NCI-H2029 (cell line): ENCODE measurements around the gene PTPRM.

Experiments used
- DNase-seq: peaks from one replicate; lab custom pipeline; 2025; lab: John Stamatoyannopoulos, UW

PTPRM gene

DNA sequence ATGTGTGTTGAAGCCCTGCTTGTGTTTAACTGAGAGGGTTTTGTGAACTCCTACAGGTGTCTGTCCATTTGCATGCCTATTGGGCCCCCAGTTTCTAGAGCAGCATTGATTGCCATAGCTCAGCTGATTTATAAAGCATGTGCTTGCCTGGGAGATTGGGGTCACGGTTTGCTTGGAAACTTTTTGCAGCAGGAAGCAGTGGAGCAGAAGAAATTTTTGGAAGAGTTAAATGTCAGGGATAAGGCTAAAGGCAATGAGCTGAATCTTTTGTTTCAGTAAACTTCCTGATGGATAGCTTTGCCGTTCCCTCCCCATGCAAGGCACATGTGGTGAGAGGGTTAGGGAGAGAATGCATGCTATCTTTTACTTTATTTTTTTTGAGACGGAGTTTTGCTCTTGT, 102.2 kb downstream of the PTPRM start:
- no peak for DNase-seq

DNA sequence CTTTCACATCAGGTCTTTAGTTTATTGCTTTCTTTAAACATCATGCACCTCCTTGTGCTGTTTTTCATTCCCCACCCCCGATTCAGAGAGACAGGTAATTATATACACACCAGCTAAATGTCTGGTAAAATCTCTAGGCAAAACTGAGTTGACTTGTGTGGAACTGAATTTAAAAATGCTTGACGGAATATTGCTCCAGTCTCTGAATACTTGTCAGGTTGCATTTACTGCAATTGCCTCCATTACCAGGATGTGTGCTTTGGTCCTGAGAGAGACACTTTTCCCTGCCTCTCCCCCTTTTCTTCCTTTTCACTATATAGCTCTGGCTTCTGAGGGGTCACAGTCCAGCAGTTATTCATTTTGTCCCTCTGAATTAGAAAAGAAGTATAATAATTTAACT, 104.0 kb downstream of the PTPRM start:
- no peak for DNase-seq

- DNase-seq = no peak
Observed at GRCh38 chr18:7676253-7676873, 109.2 kb downstream of the PTPRM start.

- no peak for DNase-seq
Observed at GRCh38 chr18:7677001-7677400, 109.9 kb downstream of the PTPRM start.

DNA sequence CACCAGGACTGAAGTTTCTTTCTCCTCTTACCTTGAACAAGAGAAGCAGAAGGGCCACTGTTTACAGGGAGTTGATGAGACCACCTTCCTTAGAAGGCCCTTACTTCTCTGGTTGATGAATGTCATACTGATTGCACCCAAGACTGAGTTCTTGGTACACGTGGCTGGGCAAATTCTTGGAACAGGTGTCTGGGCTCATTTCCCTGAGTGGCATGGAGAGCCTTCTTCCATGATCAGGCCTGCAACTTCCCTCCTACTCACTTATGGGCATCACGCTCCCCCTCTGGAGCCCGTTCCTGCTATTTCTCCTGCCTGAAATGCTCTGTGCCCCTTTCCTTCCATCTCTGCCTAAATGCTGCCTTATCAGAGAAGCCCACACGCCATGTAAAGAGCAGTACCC, 110.3 kb downstream of the PTPRM start:
- DNase-seq = no peak

- no peak for DNase-seq
Observed at GRCh38 chr18:7678389-7678788, 111.3 kb downstream of the PTPRM start.

DNA sequence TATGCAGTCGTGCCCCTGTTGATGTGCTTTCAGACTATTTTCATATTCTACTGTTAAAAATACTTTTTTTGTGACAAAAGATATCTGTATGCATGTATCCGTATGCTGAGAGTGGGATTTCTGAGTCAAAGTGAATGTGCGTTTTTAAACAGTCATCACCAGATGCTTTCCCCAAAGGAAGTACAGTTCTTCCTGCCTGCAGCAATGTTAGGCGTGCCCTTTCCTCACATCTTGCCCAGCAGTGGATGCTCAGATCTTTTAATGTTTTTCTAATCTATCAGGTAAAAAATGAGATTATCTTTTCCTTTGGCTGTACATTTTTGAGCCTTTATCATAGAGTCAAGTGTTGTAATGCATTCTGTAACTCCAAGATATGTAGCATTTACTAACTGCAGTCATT, 111.7 kb downstream of the PTPRM start:
- no peak for DNase-seq

DNA sequence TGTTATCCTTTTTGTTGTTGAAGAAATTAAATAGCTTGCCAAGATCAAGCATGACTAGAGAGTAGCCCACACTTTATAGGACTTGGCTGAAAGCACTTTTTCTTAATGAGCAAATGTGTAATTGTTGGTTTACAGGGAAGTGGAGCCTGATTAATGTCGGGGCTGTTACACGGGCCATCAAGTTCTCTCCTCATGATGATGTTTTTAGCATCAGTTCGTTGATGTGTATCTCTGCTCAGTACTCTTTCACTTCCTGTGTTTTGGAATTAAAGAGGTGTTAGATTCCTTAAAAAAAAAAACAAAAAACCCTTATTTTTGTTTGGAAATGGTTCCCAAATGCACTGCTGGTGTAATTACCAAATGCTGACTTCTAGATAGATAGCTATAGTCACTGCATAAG, 114.2 kb downstream of the PTPRM start:
- no peak for DNase-seq

DNA sequence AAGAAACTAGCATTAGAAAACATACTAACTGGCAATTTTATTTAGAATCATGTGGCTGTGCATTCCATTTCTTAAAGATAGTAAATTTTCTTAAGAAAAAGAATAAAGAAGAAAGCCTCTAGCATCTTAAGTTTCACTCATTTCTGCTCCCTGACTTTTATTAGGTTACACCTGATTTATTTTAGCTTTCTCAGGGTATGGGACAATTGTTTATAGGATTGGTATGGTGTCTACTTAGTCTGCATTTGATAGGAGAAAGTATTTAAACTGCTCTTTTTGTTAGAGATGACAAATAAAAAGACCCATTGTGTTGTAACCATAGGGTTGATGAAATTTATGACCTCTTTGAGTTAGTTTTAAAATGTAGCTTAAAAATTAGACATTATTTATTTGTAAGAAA, 115.2 kb downstream of the PTPRM start:
- no peak for DNase-seq

- no peak for DNase-seq
Observed at GRCh38 chr18:7683753-7684152, 116.6 kb downstream of the PTPRM start.

GRCh38 chr18:7684357-7684756, 117.2 kb downstream of the PTPRM start:
- no peak for DNase-seq

DNA sequence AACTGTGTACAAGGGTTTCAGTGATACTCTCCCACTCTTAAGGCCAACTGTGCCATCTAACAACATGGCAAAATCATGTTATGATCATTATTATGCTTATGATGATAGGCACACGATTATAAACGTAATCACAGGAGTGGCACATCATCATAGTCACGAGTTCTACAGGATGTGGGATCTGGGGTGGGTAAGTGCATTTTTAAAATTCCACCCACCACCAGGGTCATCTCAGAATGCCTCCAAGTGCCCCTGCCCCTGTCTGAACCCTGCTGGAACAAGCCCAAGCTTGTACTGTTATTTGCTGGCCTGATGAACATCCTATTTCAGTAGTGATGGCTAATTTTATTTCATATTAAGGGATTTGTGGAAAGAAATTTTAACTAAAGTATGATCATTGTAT, 117.8 kb downstream of the PTPRM start:
- no peak for DNase-seq

DNA sequence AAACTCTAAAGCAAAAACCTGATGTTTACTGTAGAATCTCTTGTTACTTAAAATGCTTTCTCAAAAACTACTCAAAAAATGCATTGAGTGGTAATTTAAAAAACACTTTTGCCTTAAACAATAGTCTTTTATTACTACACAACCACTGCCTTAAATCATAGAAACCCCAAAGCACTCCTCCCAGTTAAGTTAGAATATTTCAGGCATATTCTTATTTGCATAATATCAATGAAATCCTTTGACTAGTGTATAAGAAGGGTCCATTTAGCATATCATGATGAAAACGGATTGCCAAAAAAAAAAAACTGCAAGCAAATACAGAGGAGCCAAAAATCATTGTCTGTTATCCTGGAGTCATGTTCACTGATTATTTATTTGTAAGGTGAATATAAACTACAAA, 119.2 kb downstream of the PTPRM start:
- no peak for DNase-seq

DNA sequence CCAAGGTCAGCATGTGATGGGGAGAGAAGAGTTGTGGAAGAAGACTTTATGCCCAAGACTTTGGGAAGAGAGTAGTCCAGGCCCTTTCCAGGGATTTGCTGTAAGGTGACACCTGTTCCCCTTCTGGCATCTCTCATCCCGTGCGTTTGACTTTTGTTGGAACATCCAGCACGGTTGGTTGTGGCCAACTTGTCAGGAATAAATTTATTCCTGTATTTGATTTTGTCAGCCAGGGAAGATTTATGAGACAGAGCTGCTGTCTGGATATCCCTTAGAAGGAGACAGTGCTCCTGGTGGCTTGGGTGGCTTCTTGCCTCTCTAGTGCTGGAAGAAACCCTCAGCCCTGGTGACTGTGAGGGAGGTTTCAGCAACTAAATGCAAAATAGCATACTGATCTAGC, 121.5 kb downstream of the PTPRM start:
- no peak for DNase-seq

DNA sequence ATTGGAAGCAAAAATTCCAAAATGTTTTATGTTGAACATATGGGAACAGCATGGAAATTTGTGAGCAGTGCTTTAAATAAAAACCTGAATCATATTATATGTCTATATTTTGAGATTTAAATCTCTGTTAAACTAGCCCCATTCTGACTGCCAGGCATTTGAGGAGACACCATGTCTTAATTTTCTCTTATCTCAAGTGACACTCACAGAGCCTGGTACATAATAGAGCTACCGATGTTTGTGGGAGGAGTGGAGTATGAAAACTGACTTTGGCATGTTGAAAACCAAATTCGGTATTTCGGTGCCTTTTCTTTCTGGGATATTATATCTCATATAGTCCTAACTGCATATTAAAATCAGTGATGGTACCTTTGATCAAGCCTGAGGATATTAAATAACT, 124.1 kb downstream of the PTPRM start:
- no peak for DNase-seq

GRCh38 chr18:7696780-7697179, 129.7 kb downstream of the PTPRM start:
- no peak for DNase-seq

GRCh38 chr18:7697306-7697705, 130.2 kb downstream of the PTPRM start:
- DNase-seq = no peak

DNA sequence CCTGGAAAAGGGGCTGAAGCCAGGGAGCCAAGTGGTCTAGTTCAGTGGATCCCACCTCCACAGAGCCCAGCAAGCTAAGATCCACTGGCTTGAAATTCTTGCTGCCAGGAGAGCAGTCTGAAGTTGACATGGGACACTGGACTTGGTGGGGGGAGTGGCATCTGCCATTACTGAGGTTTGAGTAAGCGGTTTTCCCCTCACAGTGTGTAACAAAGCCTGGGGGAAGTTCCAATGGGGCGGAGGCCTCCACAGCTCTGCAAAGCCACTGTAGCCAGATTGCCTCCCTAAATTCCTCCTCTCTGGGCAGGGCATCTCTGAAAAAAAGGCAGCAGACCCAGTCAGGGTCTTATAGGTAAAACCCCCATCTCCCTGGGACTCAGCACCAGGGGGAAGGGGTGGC, 144.4 kb downstream of the PTPRM start:
- DNase-seq = no peak

DNA sequence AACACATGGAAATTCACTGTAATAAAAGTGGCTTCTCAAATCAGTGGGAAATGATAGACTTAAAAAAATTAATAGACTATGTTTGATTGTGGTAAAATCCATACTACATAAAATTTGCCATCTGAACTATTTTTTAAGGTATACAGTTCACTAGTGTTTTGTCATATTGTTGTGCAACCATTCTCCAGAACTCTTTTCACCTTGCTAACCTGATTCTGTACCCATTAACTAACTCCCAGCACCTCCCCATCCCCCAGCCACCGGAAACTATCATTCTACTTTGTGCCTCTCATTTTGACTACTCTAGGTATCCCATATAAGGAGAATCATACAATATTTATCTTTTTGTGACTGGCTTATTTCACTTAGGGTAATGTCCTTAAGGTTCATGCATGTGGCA, 153.3 kb downstream of the PTPRM start:
- DNase-seq = no peak

DNA sequence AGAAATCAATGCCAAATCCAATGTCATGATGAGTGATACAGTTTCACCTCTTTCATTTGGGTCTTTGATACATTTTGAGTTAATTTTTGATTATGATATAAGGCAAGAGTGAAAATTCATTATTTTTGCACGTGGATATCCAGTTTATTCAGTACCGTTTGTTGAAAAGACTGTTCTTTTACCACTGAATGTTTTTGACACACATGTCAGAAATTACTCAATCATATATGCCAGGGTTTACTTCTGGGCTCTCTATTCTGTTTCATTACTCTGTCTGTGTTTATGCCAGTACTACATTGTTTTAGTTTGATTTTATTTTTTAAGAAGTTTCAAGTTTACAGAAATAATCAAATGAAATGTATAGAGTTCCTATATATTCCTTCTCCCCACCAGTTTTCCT, 154.4 kb downstream of the PTPRM start:
- DNase-seq = no peak

- DNase-seq = no peak
Observed at GRCh38 chr18:7722955-7723354, 155.8 kb downstream of the PTPRM start.

DNA sequence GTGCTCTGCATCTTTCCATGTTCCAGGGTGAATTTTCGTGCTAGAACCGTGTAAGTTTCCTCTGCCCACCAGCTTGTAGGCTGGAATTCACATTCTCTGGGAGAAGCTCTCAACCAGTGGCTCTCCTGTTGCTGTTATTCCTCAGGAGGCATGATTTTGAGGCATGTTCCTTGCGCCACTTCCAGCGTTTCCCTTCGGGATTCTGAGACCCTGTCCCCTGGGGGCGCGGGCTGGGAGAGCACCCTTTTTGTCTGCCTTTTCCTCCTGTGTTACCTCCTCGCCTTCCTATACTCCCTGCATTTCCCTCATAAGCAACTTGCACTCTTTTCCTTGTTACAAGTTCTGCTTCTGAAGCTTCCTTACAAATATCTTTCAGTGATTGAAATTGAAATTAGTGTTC, 156.4 kb downstream of the PTPRM start:
- no peak for DNase-seq

DNA sequence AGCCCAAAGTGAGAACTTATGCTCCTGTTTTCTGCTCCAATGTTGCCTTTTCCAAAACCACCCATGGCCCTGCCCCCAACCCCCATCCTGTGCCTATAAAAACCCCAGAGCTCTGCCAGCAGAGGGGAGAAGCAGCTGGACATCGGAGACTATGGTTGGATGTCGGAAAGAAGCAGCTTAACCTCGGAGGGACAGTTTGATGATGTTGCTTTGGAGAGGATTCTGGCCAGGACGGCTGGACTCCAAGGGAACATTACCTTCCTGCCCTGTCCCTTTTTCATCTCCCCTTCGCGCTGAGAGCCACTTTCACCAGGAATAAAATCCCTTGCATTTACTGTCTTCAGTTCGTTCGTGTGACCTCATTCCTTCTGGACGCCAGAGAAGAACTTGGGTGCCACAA, 158.4 kb downstream of the PTPRM start:
- DNase-seq = no peak

DNA sequence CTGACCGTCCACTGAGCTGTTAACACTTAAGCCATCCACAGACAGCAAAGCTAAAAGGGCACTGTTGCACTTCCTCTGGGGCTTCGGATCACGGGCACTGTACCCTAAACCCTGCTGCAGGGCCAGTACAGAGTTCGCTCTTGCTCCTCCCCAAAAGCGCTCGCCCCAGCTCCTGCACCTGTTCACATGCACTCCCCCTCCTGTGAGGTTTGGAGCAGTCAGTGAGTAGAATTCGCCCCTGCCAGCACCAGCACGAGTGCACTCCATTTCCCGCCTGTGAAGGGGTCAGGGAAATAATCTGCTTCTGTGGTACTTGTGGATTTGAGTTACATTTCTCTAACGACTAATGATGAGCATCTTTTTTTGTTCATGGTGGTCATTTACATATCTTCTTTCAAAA, 158.8 kb downstream of the PTPRM start:
- no peak for DNase-seq

- DNase-seq = no peak
Observed at GRCh38 chr18:7726522-7726921, 159.4 kb downstream of the PTPRM start.
